Caki2 (cell line): ENCODE results near the gene TOLLIP. TPM values are rescaled to one million over a fixed set of nuclear protein-coding genes. Genes with fewer than 3 reads are reported as not detected.

Experiments
- DNase-seq: peaks from one replicate; pipeline ENCODE4 v3.0.0-alpha.2; 2015; ENCODE audit warnings: low read depth
- in situ Hi-C: cut with HindIII; loops from 2 replicates; pipeline ENCODE4 v1.10.0; 2016; ENCODE audit warnings: low sequenced_read_pairs, low pct_unique_long_range_greater_than_20kb, mixed read lengths
- total RNA-seq: library from RNA; depleted of rRNA; stranded (reverse); fragments of >200 nt; shearing (Covaris generic); gene quantifications from 2 replicates; pipeline ENCODE4 v1.2.3, GENCODE V29; 2014; ENCODE audit warnings: low replicate concordance

Gene TOLLIP
- total RNA-seq, 1 experiment from 2014 or later, result 18.3 TPM

- no peak for DNase-seq
- in situ Hi-C loops, result no loop called here
Measured at GRCh38 chr11:1303126-1303821, 6.2 kb downstream of the TOLLIP start.

GRCh38 chr11:1302461-1303125 lies 6.8 kb downstream of the TOLLIP start:
- DNase-seq, result no peak
- in situ Hi-C loops, result no loop called here

- no peak for DNase-seq
- in situ Hi-C loops, result no loop called here
Measured at GRCh38 chr11:1302041-1302460, 7.4 kb downstream of the TOLLIP start.

GRCh38 chr11:1301220-1302000 lies 8.0 kb downstream of the TOLLIP start:
- DNase-seq, result no peak
- in situ Hi-C loops, result no loop called here

- in situ Hi-C loops, result no loop called here
Measured at GRCh38 chr11:1300569-1301187, 8.8 kb downstream of the TOLLIP start.

GRCh38 chr11:1300121-1300520 lies 9.3 kb downstream of the TOLLIP start:
- in situ Hi-C loops, result no loop called here
- no peak for DNase-seq

More at GRCh38 chr11:1300569-1301187, 8.8 kb downstream of the TOLLIP start:
- no peak for DNase-seq

DNA sequence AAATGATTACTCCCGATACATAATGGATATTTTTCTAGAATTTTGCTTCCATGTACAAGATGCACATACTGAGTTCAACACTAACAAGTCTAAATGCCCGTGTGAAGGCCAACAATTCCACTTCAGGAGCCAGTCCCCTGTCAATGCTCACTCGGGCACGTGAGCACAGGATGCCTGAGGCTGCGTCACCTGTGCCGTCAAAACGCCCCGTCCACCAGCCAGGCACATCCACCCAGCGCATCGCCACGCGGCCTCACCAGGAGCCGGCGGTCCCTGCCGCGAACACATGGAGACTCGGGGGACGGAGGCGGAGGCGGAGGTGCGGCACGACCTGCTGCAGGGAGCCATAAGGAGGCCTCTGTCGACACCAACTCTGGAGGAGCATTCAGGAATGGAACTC lies 9.8 kb downstream of the TOLLIP start:
- in situ Hi-C loops, result no loop called here
- no peak for DNase-seq

GRCh38 chr11:1298695-1299492 lies 10.5 kb downstream of the TOLLIP start:
- peak; percentile 30 for DNase-seq
- in situ Hi-C loops, result no loop called here

GRCh38 chr11:1297576-1298473 lies 11.6 kb downstream of the TOLLIP start:
- no peak for DNase-seq
- in situ Hi-C loops, result no loop called here

DNA sequence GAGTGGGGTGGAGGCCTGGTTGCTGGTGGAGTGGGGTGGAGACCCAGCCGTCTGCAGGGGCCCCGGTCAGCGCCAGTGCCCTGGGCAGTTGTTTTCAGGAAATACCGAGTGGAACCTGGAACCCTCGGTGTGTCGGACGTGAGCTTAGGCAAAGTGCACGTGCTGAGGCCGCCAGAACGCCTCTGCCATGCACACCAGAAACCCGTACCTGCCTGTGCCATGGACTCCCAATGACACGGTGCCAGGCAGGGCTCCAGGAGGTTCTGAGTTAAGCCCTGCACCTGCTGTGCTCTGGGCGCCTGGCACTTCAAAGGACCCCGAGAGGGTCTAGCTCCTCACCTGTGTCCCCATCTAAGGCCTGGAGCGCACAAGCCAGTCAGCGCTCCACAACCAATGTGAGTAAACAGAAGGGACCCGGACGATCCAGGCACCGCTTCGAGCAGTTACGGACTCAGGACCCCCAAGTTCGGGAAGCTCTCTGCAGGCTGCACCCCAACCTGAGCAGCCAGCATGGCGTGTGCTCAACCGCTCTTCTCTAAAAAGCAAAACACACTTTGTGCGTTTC lies 12.3 kb downstream of the TOLLIP start:
- no peak for DNase-seq
- in situ Hi-C loops, result no loop called here

DNA sequence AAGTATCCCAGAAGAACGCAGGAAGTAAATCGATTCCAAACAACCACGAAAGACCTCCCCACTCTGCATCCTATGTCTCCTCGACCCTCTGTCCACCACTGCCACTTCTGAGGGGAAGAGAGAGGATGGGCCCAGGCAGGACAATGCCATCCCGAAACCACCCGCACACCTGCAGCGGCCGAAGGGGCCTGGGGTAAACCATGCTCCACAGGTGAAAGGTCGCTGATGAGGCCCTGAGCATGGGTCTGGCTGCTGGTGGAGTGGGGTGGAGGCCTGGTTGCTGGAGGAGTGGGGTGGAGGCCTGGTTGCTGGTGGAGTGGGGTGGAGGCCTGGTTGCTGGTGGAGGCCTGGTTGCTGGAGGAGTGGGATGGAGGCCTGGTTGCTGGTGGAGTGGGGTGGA lies 13.1 kb downstream of the TOLLIP start:
- in situ Hi-C loops, result no loop called here
- no peak for DNase-seq

GRCh38 chr11:1295591-1295990 lies 13.8 kb downstream of the TOLLIP start:
- DNase-seq, result no peak
- in situ Hi-C loops, result no loop called here

GRCh38 chr11:1295086-1295485 lies 14.3 kb downstream of the TOLLIP start:
- in situ Hi-C loops, result no loop called here
- no peak for DNase-seq

- in situ Hi-C loops, result no loop called here
Measured at GRCh38 chr11:1293619-1294015, 15.8 kb downstream of the TOLLIP start.

GRCh38 chr11:1292644-1293618 lies 16.5 kb downstream of the TOLLIP start:
- no peak for DNase-seq
- in situ Hi-C loops, result no loop called here

More at GRCh38 chr11:1293619-1294015, 15.8 kb downstream of the TOLLIP start:
- DNase-seq, result no peak
